GM23338 (cell line): ENCODE results near the gene TAGAP. TPM values are rescaled to one million over a fixed set of nuclear protein-coding genes. Genes with fewer than 3 reads are reported as not detected.

ENCODE experiments used
- ATAC-seq: fragments of 200-7000 bp; cut with Tn5 transposase; 3 replicates; pipeline ENCODE4 v1.9.1; 2020
- DNase-seq: peaks from one replicate; pipeline ENCODE4 v3.0.0-alpha.2; 2015; ENCODE audit warnings: low spot score
- H2AFZ ChIP-seq: fragments of 200-600 bp; sonication (generic); 2 replicates; pipeline ENCODE4 v1.8.0; 2016; ENCODE audit warnings: antibody characterized with exemption, mild to moderate bottlenecking, moderate library complexity
- H3F3A ChIP-seq: fragments of 200-600 bp; sonication (generic); replicated peaks from 2 replicates; pipeline ENCODE4 v1.8.0; 2017; ENCODE audit warnings: antibody characterized with exemption, mixed run types, low read depth
- H3K27ac ChIP-seq: fragments of 200-600 bp; sonication (generic); 2 replicates; pipeline ENCODE4 v1.6.1; 2016; ENCODE audit warnings: low read depth
- H3K27me3 ChIP-seq: fragments of 200-600 bp; sonication (generic); 2 replicates; pipeline ENCODE4 v1.8.0; 2016; ENCODE audit warnings: mild to moderate bottlenecking, mixed run types, moderate library complexity; ENCODE audit not compliant: insufficient read depth
- H3K36me3 ChIP-seq: fragments of 200-600 bp; sonication (generic); 2 replicates; pipeline ENCODE4 v1.8.0; 2016; ENCODE audit warnings: mild to moderate bottlenecking; ENCODE audit not compliant: insufficient read depth
- H3K4me1 ChIP-seq: fragments of 200-600 bp; sonication (generic); 2 replicates; pipeline ENCODE4 v1.8.0; 2016; ENCODE audit warnings: mild to moderate bottlenecking, moderate library complexity; ENCODE audit not compliant: insufficient read depth
- H3K4me2 ChIP-seq: fragments of 200-600 bp; sonication (generic); 2 replicates; pipeline ENCODE4 v1.7.1; 2017; ENCODE audit warnings: mixed run types
- H3K4me3 ChIP-seq: fragments of 200-600 bp; sonication (generic); 2 replicates; pipeline ENCODE4 v1.6.1; 2016; ENCODE audit warnings: mixed run types
- H3K79me2 ChIP-seq: fragments of 200-600 bp; sonication (generic); replicated peaks from 2 replicates; pipeline ENCODE4 v1.8.0; 2017; ENCODE audit warnings: mild to moderate bottlenecking; ENCODE audit not compliant: insufficient read depth
- H3K9me2 ChIP-seq: fragments of 200-600 bp; sonication (generic); 2 replicates; pipeline ENCODE4 v1.8.0; 2017; ENCODE audit not compliant: insufficient read depth
- H4K20me1 ChIP-seq: fragments of 200-600 bp; sonication (generic); replicated peaks from 2 replicates; pipeline ENCODE4 v1.8.0; 2017; ENCODE audit warnings: mild to moderate bottlenecking; ENCODE audit not compliant: insufficient read depth
- H3K27ac Mint-ChIP-seq: 2 replicates; pipeline ENCODE4 v1.8.0; 2020; ENCODE audit warnings: inconsistent platforms, mild to moderate bottlenecking, moderate library complexity, mixed read lengths
- H3K27me3 Mint-ChIP-seq: 3 replicates; pipeline ENCODE4 v1.8.0; 2022; ENCODE audit warnings: low read depth, mild to moderate bottlenecking, moderate library complexity, mixed read lengths, inconsistent platforms; ENCODE audit not compliant: insufficient read depth, poor library complexity
- H3K36me3 Mint-ChIP-seq: 3 replicates; pipeline ENCODE4 v1.8.0; 2021; ENCODE audit warnings: low read depth, mild to moderate bottlenecking, inconsistent platforms, moderate library complexity, mixed read lengths
- H3K4me1 Mint-ChIP-seq: 3 replicates; pipeline ENCODE4 v1.8.0; 2020; ENCODE audit warnings: mild to moderate bottlenecking, inconsistent platforms, mixed read lengths
- H3K4me3 Mint-ChIP-seq: 3 replicates; pipeline ENCODE4 v1.8.0; 2021; ENCODE audit warnings: moderate library complexity, mild to moderate bottlenecking, inconsistent platforms, mixed read lengths
- H3K9me3 Mint-ChIP-seq: 3 replicates; pipeline ENCODE4 v1.8.0; 2020; ENCODE audit warnings: moderate library complexity, mild to moderate bottlenecking, inconsistent platforms, mixed read lengths
- CREB1 ChIP-seq: fragments of 250-450 bp; sonication (Bioruptor Pico); IDR thresholded peaks from 2 replicates; pipeline ENCODE4 v1.5.0; 2020; ENCODE audit warnings: low read depth, mild to moderate bottlenecking, moderate library complexity
- CTCF ChIP-seq, 2 experiments: fragments of 200-600 bp in 1 of 2; sonication (generic) in 1 of 2; conservative IDR thresholded peaks; 2 replicates each; pipeline versions ENCODE4 v1.5.1 to v1.6.1; 2016 to 2017; ENCODE audit warnings: antibody characterized with exemption in 2 of 2, low read depth in 2 of 2, mild to moderate bottlenecking in 2 of 2, moderate library complexity in 1 of 2
- ETS1 ChIP-seq: IDR thresholded peaks from 2 replicates; pipeline ENCODE4 v1.6.1; 2016; ENCODE audit warnings: antibody characterized with exemption
- EZH2 ChIP-seq: fragments of 200-600 bp; sonication (generic); IDR thresholded peaks from one replicate; pipeline ENCODE4 v1.8.0; 2017; ENCODE audit warnings: antibody characterized with exemption, mild to moderate bottlenecking, low read depth; ENCODE audit not compliant: unreplicated experiment
- EZH2phosphoT487 ChIP-seq: fragments of 200-600 bp; sonication (generic); IDR thresholded peaks from one replicate; pipeline ENCODE4 v1.8.1; 2018; ENCODE audit warnings: antibody characterized with exemption; ENCODE audit not compliant: unreplicated experiment
- JUNB ChIP-seq: IDR thresholded peaks from one replicate; pipeline ENCODE4 v1.6.1; 2016; ENCODE audit warnings: antibody characterized with exemption; ENCODE audit not compliant: unreplicated experiment
- NANOG ChIP-seq: IDR thresholded peaks from 2 replicates; pipeline ENCODE4 v1.6.1; 2016; ENCODE audit warnings: antibody characterized with exemption, borderline replicate concordance
- POLR2AphosphoS5 ChIP-seq: IDR thresholded peaks from 2 replicates; pipeline ENCODE4 v1.6.1; 2016; ENCODE audit warnings: antibody characterized with exemption, low read depth
- STAT1 ChIP-seq: IDR thresholded peaks from one replicate; pipeline ENCODE4 v1.6.1; 2016; ENCODE audit warnings: antibody characterized with exemption; ENCODE audit not compliant: unreplicated experiment
- ZNF114 ChIP-seq: fragments of 250-450 bp; sonication (Bioruptor Pico); IDR thresholded peaks from 2 replicates; pipeline ENCODE4 v1.5.0; 2020; ENCODE audit warnings: mild to moderate bottlenecking, moderate library complexity
- ZNF462 ChIP-seq: fragments of 250-450 bp; sonication (Bioruptor Pico); IDR thresholded peaks from 2 replicates; pipeline ENCODE4 v1.5.0; 2020; ENCODE audit warnings: mild to moderate bottlenecking, moderate library complexity
- polyA plus RNA-seq: library from polyadenylated mRNA; unstranded; fragments of >200 nt; fragmentation: Nextera tagmentation; extraction: Ambion mirVana; gene quantifications from 2 replicates; pipeline ENCODE4 v1.2.1, GENCODE V29; 2016
- total RNA-seq: library from RNA; depleted of rRNA; stranded (reverse); fragments of >200 nt; shearing (Covaris generic); gene quantifications from 2 replicates; pipeline ENCODE4 v1.2.3, GENCODE V29; 2014

Gene TAGAP
- total and polyA plus RNA-seq, 2 experiments from 2014 or later = not detected

DNA sequence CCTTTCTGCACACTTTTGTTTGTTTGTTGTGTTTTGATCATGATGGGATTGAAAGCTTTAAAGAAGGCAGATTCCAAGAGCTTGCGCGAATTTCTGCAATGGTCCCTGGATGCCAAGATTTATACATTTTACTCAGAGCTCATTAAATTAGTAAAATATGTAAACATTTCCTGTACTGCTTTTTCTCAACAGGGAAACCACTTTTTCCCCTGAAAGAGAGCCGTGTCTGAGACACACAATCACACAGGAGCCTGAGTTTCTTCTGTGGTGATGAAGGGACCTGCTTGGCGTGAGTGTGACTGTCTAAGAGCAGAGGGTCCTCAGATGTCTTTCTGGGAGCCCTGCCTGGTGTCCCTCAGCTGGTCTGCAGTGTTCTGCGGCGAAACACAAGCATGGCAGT lies 12.1 kb upstream of the TAGAP start:
- Mint-ChIP-seq H3K4me1 (peaks cover 6% of the 10 kb centered on the region), H3K4me3 (no peak overlapping the region), H3K36me3 (no peaks in the 10 kb centered on the region), H3K9me3 (no peaks in the 10 kb centered on the region), H3K27me3 (no peaks in the 10 kb centered on the region), H3K27ac (no peak overlapping the region)
- Histone ChIP-seq H3K4me1 (no peaks in the 10 kb centered on the region), H3K27me3 (no peaks in the 10 kb centered on the region), H3K27ac (no peak overlapping the region), H3K4me3 (no peak overlapping the region), H2AFZ (no peak overlapping the region), H3K9me2 (peaks cover 5% of the 10 kb centered on the region; the same call in 1 of the 2 replicates), H4K20me1 (no peaks in the 10 kb centered on the region), H3K36me3 (no peaks in the 10 kb centered on the region), H3K79me2 (no peaks in the 10 kb centered on the region), H3F3A (no peaks in the 10 kb centered on the region), H3K4me2 (no peak overlapping the region)
- TF ChIP-seq STAT1 (no peak), EZH2phosphoT487 (no peak)
- DNase-seq = no peak
- no peak for ATAC-seq

- no peak overlapping the region for H3K4me3 Mint-ChIP-seq
- no peak overlapping the region for H3K4me3 ChIP-seq
- H3K27ac Mint-ChIP-seq = no peak overlapping the region
- H3K4me1 Mint-ChIP-seq = peaks cover 6% of the 10 kb centered on the region
- peaks cover 5% of the 10 kb centered on the region; the same call in 1 of the 2 replicates for H3K9me2 ChIP-seq
- no peaks in the 10 kb centered on the region for H3K36me3 Mint-ChIP-seq
- no peak overlapping the region for H2AFZ ChIP-seq
- no peaks in the 10 kb centered on the region for H3K36me3 ChIP-seq
- H3K4me1 ChIP-seq = no peaks in the 10 kb centered on the region
- no peaks in the 10 kb centered on the region for H3K27me3 ChIP-seq
- no peak overlapping the region for H3K4me2 ChIP-seq
- no peak overlapping the region for H3K27ac ChIP-seq
- H3K79me2 ChIP-seq = no peaks in the 10 kb centered on the region
- DNase-seq (no peak), ATAC-seq (no peak)
- no peaks in the 10 kb centered on the region for H4K20me1 ChIP-seq
- no peaks in the 10 kb centered on the region for H3K9me3 Mint-ChIP-seq
- H3K27me3 Mint-ChIP-seq = no peaks in the 10 kb centered on the region
- no peaks in the 10 kb centered on the region for H3F3A ChIP-seq
- no peak for TF ChIP-seq NANOG
- no peak for TF ChIP-seq ETS1
- TF ChIP-seq EZH2 = no peak
- no peak for TF ChIP-seq ZNF114
- TF ChIP-seq CREB1 (CRISPR knock-in tag) = no peak
- no peak for TF ChIP-seq EZH2phosphoT487
- no peak for TF ChIP-seq CTCF (conservative IDR thresholded peaks at IDR 0.05; ENCODE audit: low read depth in 2 of 2)
- TF ChIP-seq POLR2AphosphoS5 = no peak
- no peak for TF ChIP-seq JUNB
- TF ChIP-seq ZNF462 (CRISPR knock-in tag) = no peak
- TF ChIP-seq STAT1 = no peak
Observed at GRCh38 chr6:159056432-159056831, 11.6 kb upstream of the TAGAP start.
